Astrocyte of the spinal cord (primary cell): Measurements from ENCODE around the gene NPAS4.

ENCODE experiments used
- DNase-seq: peaks from one replicate; pipeline ENCODE4 v3.0.0; 2011; ENCODE audit warnings: low read depth, low spot score
- H3K4me3 ChIP-seq: 2 replicates; pipeline ENCODE4 v1.5.1; 2011; ENCODE audit warnings: low read depth, mild to moderate bottlenecking, low read length, moderate library complexity
- in situ Hi-C: cut with HindIII; loops from 2 replicates; pipeline ENCODE4 v1.10.0; 2017; ENCODE audit warnings: low sequenced_read_pairs
- TF ChIP-seq, protein P1 (sequence below): IDR thresholded peaks from 2 replicates; pipeline ENCODE4 v1.5.1; 2012; ENCODE audit warnings: low read depth, mild to moderate bottlenecking, low read length, inconsistent platforms

The NPAS4 gene

DNA sequence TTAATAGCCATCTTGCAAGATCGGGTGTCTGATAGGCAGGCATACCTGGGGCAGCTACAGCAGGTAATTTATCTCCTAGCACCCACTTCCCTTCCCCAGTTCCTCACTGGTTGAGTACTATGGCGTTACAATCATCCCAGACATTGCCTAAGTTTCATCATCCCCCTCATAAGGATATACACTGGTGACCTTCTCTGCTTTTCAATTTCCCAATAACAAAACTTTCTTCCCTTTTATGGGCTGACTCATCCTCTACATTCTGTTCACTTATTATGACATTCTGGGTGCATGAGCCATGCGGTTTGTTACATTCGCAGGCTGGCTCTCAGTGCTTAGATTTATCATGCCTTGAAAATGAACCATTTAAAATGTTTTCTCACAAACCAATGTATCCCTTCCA lies 22.8 kb downstream of the NPAS4 start:
- in situ Hi-C loops = no loop called here
- peak; percentile 59 for DNase-seq
- TF ChIP-seq, protein P1, sequence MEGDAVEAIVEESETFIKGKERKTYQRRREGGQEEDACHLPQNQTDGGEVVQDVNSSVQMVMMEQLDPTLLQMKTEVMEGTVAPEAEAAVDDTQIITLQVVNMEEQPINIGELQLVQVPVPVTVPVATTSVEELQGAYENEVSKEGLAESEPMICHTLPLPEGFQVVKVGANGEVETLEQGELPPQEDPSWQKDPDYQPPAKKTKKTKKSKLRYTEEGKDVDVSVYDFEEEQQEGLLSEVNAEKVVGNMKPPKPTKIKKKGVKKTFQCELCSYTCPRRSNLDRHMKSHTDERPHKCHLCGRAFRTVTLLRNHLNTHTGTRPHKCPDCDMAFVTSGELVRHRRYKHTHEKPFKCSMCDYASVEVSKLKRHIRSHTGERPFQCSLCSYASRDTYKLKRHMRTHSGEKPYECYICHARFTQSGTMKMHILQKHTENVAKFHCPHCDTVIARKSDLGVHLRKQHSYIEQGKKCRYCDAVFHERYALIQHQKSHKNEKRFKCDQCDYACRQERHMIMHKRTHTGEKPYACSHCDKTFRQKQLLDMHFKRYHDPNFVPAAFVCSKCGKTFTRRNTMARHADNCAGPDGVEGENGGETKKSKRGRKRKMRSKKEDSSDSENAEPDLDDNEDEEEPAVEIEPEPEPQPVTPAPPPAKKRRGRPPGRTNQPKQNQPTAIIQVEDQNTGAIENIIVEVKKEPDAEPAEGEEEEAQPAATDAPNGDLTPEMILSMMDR = no peak
- H3K4me3 ChIP-seq = no peak overlapping the region

DNA sequence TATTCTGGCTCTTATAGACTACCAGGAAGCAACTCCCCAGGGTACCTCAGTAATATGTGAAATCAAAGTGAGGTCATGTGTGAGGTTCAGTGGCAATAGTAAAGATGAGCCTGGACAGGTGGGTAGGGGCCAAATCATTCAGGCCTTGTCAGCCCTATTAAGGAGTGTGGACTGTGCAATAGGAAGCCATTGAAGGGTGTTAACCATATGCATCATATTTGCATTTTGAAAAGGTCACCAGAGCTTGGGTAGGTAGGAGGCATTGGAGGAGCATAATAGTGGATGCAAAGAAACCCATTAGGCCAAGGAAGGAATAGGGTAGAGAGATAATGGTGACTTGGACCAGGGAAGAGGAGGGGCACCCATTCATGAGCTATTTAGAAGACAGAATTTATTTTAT lies 26.2 kb downstream of the NPAS4 start:
- in situ Hi-C loops = no loop called here

DNA sequence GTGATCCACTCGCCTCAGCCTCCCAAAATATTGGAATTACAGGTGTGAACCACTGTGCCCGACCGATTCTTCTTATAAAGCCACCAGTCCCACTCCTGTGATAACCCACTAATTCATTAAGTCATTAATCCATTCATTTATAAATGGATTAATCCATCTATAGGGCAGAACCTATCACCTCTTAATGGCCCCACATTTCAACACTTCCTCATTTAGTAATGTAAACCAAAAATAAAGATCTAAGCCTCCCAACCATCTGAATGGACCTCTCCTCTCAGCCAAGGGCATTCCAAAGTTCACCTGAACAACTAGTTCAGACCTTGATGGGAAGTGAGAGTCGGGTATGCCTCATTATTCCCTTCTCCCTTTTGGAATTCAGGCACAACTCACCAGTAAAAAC lies 27.7 kb downstream of the NPAS4 start:
- TF ChIP-seq, protein P1 = no peak
- in situ Hi-C loops = no loop called here
- H3K4me3 ChIP-seq = no peak overlapping the region
- DNase-seq = no peak

More for the DNA sequence above, 26.2 kb downstream of the NPAS4 start:
- TF ChIP-seq, protein P1 = no peak
- H3K4me3 ChIP-seq = no peak overlapping the region
- DNase-seq = no peak

DNA sequence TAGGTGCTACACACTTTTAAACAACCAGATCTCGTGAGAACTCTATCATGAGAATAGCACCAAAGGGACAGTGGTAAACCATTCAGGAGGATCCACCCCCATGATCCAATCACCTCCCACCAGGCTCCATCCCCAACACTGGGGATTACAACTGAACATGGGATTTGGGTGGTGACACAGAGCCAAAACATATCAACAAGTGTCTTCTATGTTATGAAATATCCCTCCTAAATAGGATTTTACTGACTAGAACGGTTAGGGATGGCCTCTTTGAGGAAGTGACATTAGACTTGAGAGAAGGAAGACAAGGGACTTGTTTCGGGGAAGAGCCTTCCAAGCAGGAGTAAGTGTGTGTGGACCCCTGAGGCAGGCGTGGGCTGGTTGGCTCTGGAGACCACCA lies 29.7 kb downstream of the NPAS4 start:
- in situ Hi-C loops = no loop called here
- DNase-seq = no peak
- TF ChIP-seq, protein P1 = no peak
- H3K4me3 ChIP-seq = no peak overlapping the region

DNA sequence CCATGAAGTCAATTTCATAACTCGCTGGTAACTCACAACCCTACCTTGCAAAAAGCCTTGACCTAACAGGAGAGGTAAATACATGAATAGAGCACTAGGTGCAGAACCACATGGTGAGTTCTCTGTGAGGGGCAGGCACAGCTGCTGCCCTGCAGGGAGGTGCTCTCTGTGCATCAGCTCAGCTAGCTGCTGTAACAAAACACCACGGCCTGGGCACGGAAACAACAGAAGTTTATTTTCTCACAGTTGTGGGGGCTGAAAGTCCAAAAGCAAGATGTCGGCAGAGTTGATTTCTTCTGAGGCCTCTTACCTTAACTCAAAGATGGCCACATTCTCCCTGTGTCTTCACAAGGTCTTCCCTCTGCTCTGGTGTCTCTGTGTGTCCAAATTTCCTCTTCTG lies 30.8 kb downstream of the NPAS4 start:
- no peak overlapping the region for H3K4me3 ChIP-seq
- no peak for DNase-seq
- TF ChIP-seq, protein P1 = no peak
- in situ Hi-C loops = no loop called here

DNA sequence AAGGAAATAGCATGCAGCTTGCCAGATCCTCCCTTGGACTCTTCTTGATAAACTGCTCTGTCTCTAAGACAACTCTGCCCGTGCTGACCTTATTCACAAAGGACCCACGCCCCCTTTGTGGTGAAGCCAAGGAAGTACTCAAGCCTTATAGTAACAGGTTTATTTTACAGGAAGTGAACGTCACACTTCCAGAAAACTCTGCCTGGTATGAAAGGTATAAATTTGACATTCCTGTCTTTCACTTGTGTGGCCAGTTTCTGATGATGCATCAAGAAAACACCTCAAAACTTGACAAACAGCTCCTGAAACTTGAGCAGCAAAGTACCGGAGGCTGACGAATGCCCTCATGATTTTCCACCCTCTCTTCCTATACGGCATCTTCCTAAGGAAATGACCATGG lies 33.4 kb downstream of the NPAS4 start:
- no peak overlapping the region for H3K4me3 ChIP-seq
- DNase-seq = no peak
- in situ Hi-C loops = no loop called here
- TF ChIP-seq, protein P1 = no peak

DNA sequence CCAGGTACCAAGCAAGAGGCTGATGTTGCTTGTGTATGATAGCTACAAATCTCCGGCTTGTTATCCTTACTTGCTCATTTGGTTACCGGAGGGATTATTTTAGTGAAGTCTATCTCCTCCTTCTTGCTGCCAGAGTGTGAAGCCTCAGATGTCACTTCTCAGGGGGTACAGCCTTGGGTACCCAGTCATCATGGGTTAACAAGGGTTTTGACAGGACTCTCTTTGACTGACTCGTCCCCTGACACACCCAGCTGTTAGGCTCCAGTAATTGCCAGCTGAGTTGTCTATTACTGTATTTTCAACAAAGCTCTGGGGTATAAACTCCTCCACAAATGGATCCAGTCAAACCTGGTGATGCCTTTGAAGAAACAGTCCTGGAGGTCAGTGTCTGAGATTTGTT lies 34.0 kb downstream of the NPAS4 start:
- H3K4me3 ChIP-seq = no peak overlapping the region
- in situ Hi-C loops = no loop called here
- TF ChIP-seq, protein P1 = no peak
- DNase-seq = no peak
